ENCODE results near the gene LPCAT1. TPM values are rescaled to one million over a fixed set of nuclear protein-coding genes. Genes with fewer than 3 reads are reported as not detected.

The LPCAT1 gene, protein sequence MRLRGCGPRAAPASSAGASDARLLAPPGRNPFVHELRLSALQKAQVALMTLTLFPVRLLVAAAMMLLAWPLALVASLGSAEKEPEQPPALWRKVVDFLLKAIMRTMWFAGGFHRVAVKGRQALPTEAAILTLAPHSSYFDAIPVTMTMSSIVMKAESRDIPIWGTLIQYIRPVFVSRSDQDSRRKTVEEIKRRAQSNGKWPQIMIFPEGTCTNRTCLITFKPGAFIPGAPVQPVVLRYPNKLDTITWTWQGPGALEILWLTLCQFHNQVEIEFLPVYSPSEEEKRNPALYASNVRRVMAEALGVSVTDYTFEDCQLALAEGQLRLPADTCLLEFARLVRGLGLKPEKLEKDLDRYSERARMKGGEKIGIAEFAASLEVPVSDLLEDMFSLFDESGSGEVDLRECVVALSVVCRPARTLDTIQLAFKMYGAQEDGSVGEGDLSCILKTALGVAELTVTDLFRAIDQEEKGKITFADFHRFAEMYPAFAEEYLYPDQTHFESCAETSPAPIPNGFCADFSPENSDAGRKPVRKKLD
- total RNA-seq: 50.9 and 61.2 TPM in 2 replicates

DNA sequence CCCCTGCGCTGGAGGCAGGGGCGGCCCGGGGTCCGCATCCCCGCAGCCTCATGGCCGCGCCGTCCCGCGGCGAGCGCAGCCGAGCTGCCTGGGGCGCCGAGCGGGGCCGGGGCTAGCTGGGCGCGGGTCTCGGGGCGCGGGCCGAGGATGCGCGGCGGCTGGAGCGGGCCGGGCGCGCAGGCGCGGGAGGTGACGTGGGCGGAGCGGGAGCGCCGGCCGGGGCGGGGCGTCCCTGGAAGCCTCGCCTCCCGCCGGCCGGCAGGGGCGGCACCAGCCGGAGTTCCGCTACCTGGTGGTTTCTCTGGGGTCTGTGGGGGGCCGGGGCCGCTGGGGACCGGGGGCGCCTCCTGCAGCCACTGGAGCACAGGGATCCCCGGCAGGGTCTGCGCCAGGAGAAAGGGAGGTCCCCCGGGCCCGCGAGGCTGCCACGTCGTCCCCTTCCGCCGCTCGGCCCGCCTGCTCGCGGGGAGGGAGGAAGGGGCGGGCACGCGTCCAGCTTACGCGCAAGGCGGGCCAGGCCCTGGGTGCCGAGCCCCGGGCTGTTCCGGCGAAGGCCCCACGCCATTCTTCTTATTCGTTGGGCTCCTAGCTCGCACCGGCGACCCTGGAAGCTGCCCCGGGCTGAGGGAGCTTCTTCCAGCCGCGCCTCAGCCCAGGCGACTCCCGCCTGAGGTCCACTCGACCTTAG, at the start of gene LPCAT1:
TSS of gene LPCAT1 (minus strand) at position 168 of the 688 bp plus-strand sequence. CDS start at position 52, 116 bp downstream.

DNA sequence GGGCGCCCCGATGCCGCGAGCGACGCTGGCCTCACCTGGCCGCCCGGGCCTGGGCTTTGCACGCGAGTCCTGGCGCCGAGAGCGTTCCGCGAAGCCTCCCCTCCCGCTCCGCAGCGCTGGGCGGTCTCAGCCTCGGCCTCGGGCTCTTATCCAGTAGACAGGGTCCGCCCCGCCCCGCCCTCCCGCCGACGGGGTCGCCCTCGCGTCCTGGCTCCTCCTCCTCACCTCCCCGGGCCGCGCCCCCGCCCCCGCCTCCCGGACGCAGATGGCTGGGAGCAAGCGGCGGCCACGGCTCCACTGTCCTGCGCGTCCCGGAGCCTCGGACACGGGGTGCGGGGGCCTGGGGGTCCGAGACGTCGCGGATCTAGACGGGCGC, 78.5 kb downstream of the LPCAT1 start, which contains the start of gene SLC6A3:
TSS of gene SLC6A3 (minus strand) at position 128 of the 376 bp plus-strand sequence. CDS start 2,243 bp downstream, outside the sequence.

Small RNAs within 50 kb of the gene (small RNA-seq; reads per million reads assigned to genes)
- not detected for gene MIR6075

Other genes with a start within 250 kb of the LPCAT1 start
- gene TERT, start 228.9 kb downstream of the LPCAT1 start, total RNA-seq: under 0.01 TPM in 1 of 2 replicates, not detected in the other
- gene CLPTM1L, start 178.9 kb downstream of the LPCAT1 start, total RNA-seq: 206 and 221 TPM in 2 replicates
- gene SLC6A3, start 78.5 kb downstream of the LPCAT1 start, total RNA-seq: not detected in 2 replicates